RPMI7951 (cell line): ENCODE measurements around the gene CNTNAP2. TPM values are rescaled to one million over a fixed set of nuclear protein-coding genes. Genes with fewer than 3 reads are reported as not detected.
"Not testable (repeated sequence)": the region's sequence is repeated elsewhere in the genome, so short reads cannot be mapped to it uniquely, and the experiment has no call there.

Experiments used
- DNase-seq: peaks from one replicate; pipeline ENCODE4 v3.0.0-alpha.2; 2012; ENCODE audit warnings: low read depth
- total RNA-seq: library from RNA; depleted of rRNA; stranded (reverse); fragments of >200 nt; shearing (Covaris generic); gene quantifications from 2 replicates; pipeline ENCODE4 v1.2.3, GENCODE V29; 2014

CNTNAP2 gene
- total RNA-seq, 1 experiment from 2014 or later = not detected

- no peak for DNase-seq
Measured at GRCh38 chr7:148390381-148390780, 2273.8 kb downstream of the CNTNAP2 start.

GRCh38 chr7:148391591-148391990 is 2275.0 kb downstream of the CNTNAP2 start:
- no peak for DNase-seq

- DNase-seq = no peak
Measured at GRCh38 chr7:148394582-148394981, 2278.0 kb downstream of the CNTNAP2 start.

DNA sequence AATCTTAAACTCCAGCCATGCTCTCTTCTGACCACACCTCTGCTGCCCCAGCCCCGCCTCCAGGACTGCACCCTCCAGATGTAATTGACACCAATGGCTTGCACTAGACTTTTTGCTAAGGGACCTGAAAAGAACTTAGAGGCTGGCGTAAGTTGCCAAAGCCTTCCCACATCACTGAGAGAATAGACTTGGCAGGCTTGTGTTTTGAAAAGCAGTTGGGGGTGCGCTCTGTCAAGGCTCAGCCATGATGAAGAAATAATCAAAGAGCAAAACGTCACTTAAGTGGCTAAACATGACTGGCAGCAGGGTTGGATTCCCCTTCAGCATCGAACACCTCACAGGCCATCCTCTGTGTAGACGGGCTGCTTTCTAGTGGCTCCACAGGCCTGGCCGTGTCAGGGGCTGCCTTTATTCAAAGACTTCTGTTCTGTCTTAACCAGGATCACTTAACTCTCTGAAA is 2278.8 kb downstream of the CNTNAP2 start:
- DNase-seq = no peak

GRCh38 chr7:148395990-148396716 is 2279.6 kb downstream of the CNTNAP2 start:
- no peak for DNase-seq

GRCh38 chr7:148397056-148397455 is 2280.5 kb downstream of the CNTNAP2 start:
- no peak for DNase-seq

GRCh38 chr7:148397551-148397950 is 2280.9 kb downstream of the CNTNAP2 start:
- no peak for DNase-seq

DNA sequence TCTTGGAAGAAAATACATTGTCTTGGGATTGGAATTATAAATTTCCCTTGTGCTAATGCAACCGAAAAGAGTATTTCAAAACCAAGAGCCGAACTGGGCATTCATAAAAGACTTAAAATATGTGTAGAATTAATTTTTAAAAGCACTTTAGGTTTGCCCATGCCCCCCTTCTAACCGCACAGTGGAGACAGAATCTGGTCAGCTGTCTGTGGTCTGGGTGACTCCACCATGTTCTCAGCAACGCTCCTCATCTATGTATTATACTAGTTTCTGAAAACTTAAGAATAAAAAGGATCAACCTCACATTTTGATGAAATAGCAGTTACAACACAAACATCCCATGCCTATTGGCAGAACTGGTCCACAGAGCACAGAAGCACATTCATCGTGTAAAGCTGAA is 2281.4 kb downstream of the CNTNAP2 start:
- DNase-seq = no peak

DNA sequence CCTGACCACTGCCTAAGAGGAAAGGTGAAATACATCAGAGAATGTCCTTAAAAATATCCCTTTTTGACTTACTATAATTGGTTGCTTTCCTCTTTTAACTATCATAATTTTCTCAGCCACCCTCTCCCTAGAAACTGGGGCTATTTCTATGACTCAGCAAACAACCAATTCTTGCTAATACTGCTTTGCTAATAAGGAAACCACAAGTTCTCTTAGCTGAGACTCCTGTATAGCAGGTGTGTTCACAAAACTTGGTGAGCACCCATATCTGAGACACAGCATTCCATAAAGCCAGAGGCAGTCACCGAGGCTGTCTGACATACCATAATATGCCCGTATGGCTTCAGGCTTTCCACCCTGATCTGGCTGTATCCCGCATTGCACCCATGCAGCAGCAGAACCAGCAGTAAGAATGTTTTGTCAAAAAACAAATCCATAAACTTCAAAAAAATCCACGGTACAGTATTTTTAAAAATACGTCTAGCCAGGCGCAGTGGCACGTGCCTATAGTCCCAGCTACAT is 2282.3 kb downstream of the CNTNAP2 start:
- DNase-seq = no peak

- no peak for DNase-seq
Measured at GRCh38 chr7:148400101-148400500, 2283.5 kb downstream of the CNTNAP2 start.

GRCh38 chr7:148402159-148402558 is 2285.6 kb downstream of the CNTNAP2 start:
- DNase-seq = no peak

- no peak for DNase-seq
Measured at GRCh38 chr7:148403466-148403993, 2286.9 kb downstream of the CNTNAP2 start.

DNA sequence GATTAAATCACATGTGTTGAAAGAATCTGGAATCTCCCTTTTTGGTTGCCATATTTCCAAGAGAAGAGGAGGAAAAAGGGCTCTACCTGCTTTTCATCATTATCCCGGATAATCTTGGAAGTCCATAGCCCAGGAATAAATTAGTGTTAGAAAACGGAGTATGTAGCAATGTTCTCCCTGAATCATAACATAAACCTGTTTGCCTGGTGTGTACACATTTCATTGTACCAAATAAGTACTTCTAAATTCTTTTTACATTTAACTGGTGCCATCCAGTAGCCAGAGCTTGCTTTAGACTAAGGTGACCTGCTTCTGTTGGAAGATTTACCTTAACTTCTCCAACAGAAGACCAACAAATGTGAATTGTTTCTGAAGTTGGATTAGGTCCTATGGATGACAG is 2291.7 kb downstream of the CNTNAP2 start:
- DNase-seq = no peak

DNA sequence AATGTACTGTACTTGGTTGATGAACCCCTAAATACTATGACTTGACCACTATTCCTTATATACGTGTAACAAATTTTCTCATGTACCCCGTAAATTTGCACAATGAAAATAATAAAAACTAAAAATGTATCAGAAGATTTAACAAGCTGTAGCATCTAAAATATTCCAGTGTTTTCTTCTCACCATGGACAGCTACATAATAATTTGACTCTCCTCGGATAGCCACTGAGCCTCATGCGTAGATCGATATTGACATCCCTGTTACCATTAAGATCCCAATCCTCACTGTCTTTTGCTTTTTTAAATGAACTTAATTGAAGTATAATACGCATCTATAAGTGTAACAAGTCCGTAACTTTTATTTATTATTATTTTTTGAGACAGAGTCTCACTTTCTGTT is 2294.3 kb downstream of the CNTNAP2 start:
- DNase-seq = no peak

GRCh38 chr7:148412691-148413090 is 2296.1 kb downstream of the CNTNAP2 start:
- DNase-seq = no peak

DNA sequence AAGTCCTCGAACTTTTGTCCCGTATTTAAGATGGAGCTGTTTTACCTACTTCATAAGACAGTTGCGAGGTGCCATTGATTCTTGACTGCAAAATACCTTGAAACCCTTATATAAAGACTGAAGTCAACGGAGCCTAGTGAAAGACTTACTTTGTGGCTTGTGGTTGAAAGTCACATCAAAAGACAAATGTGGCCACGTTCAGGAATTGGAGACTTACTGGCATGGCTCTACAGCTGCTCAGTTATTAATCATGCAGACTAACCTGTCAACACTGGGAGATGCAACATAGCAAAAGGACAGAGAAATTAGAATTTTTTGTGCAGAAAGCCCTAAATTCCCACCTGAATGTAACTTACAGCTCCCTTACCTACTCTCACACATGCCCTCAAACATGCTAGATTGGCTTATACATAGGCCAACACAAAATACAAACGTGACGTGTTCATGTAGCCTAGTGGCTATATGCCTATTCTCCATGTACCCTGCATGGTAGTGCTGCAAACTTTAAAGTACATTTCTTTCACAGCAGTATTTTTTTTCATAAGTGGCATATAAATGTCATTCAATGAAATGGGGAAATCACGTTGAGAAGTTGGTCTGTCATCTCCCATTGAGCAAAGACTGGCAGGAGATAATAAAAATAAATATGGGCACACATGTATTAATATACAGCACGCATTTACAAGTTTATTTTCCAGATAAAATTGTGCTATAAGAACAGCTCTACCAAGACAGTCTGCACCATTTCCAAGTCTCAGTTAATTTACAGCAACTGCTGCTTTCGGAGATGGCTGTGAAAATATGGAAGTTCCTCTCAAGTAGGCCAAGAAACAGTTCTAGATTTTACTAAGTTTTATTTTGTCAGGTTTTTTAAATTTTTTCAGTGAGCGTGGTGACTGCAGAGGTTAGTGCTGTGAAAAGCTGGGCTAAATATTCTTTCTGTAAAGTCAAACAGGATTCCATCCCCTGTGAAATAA is 2303.5 kb downstream of the CNTNAP2 start:
- no peak for DNase-seq

GRCh38 chr7:148422030-148422429 is 2305.4 kb downstream of the CNTNAP2 start:
- no peak for DNase-seq

DNA sequence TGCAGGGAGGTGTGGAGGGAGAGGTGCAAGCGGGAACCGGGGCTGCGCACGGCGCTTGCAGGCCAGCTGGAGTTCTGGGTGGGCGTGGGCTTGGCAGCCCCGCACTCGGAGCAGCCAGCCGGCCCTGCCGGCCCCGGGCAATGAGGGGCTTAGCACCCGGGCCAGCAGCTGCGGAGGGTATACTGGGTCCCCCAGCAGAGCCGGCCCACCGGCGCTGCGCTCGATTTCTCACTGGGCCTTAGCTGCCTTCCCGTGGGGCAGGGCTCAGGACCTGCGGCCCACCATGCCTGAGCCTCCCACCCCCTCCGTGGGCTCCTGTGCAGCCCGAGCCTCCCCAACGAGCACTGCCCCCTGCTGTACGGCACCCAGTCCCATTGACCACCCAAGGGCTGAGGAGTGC is 2309.8 kb downstream of the CNTNAP2 start:
- DNase-seq = not testable (repeated sequence)

DNA sequence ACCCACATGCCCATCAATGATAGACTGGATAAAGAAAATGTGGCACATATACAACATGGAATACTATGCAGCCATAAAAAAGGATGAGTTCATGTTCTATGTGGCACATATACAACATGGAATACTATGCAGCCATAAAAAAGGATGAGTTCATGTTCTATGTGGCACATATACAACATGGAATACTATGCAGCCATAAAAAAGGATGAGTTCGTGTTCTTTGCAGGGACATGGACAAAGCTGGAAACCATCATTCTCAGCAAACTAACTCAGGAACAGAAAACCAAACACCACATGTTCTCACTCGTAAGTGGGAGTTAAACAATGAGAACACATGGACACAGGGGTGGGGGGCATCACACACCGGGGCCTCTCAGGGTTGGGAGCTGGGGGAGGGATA is 2314.1 kb downstream of the CNTNAP2 start:
- not testable (repeated sequence) for DNase-seq

DNA sequence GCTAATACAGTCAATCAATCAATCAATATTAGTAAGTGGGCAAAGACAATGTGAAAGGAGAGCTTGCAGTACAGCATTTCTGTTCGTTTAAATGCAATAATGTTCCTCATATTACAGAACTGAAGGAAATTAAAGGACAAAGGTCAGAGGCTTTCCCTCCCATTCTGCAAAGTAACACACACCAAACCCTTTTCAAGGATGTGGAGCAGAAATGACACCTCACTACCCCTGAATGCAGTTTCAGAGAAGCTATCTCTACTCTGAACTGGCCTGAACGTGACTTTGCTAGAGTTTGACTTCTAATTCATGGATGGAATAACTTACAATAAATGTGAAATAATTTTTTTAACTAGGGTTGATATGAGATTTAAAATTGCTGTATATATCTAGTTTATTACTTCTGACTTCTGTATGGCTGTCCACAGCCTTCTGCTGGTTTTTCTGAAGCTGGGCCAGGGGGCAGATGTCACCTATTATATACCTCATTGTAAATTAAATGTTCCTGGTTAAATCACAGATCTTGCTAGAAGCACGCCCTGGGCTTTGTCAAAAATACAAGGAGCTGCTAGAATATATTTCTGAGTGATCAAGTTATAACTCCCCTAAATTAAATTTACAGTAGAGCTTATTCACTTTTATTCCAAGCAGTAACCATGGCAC is 2317.1 kb downstream of the CNTNAP2 start:
- no peak for DNase-seq

DNA sequence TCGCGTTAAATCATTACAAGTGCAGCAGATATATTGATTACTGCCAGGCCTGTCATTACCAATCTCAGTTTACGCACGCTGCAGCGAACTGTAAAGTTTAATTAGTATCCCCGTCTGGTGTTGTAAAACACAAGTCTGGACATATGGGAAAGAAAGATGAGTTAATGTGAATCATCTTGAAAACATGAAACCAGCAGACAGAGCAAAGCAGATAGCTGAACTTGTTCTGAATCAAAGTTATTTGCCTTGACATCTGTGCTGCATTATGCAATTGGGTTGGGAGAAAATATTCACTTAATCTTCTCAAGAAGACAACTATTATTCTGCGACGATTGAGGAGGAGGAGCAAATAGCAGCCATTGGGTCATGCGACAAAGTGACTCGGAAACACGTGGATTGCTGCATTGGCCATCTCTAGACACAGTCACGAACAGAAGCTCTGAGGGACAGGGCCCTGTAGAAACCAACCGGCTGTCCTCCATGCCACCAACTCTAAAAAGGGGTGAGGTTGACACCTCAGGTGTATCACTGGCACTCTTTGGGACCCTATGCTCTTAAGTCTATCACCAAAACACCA is 2317.7 kb downstream of the CNTNAP2 start:
- DNase-seq = no peak
